GM21515 (cell line): ENCODE data around the gene KCNQ1OT1.

Experiments used
- ATAC-seq: cut with Tn5 transposase; IDR thresholded peaks from one replicate; pipeline ENCODE4 v1.9.1; 2021; ENCODE audit not compliant: unreplicated experiment

Gene KCNQ1OT1

GRCh38 chr11:2561696-2562581 lies 137.9 kb downstream of the KCNQ1OT1 start:
- ATAC-seq = no peak

GRCh38 chr11:2559527-2560311 lies 140.1 kb downstream of the KCNQ1OT1 start:
- ATAC-seq = no peak

- no peak for ATAC-seq
Measured at GRCh38 chr11:2558861-2559526, 140.8 kb downstream of the KCNQ1OT1 start.

GRCh38 chr11:2558397-2558796 lies 141.4 kb downstream of the KCNQ1OT1 start:
- no peak for ATAC-seq
